Upper lobe of left lung (tissue), 4 donors: ENCODE data around the gene RYR1.
"Not testable (repeated sequence)": the region's sequence is repeated elsewhere in the genome, so short reads cannot be mapped to it uniquely, and the experiment has no call there.

Experiments
- EP300 ChIP-seq, 4 donors: sonication (generic); formaldehyde crosslinking; IDR thresholded peaks; one replicate each; pipeline ENCODE4 v1.5.1; 2017; ENCODE audit warnings: antibody characterized with exemption in 4 of 4, control low read depth in 2 of 4
- POLR2AphosphoS5 ChIP-seq, 2 donors: sonication (generic); formaldehyde crosslinking; IDR thresholded peaks; one replicate each; pipeline ENCODE4 v1.5.1; 2017; ENCODE audit warnings: antibody characterized with exemption in 2 of 2
- TF ChIP-seq, protein P1 (sequence below), 6 experiments: fragments of 450-650 bp in 4 of 6; fragments of 200-600 bp in 2 of 6; sonication (generic) in 2 of 6; IDR thresholded peaks; one replicate each; pipeline ENCODE4 v1.5.1; 2016 to 2019; ENCODE audit warnings: antibody characterized with exemption in 6 of 6

DNA sequence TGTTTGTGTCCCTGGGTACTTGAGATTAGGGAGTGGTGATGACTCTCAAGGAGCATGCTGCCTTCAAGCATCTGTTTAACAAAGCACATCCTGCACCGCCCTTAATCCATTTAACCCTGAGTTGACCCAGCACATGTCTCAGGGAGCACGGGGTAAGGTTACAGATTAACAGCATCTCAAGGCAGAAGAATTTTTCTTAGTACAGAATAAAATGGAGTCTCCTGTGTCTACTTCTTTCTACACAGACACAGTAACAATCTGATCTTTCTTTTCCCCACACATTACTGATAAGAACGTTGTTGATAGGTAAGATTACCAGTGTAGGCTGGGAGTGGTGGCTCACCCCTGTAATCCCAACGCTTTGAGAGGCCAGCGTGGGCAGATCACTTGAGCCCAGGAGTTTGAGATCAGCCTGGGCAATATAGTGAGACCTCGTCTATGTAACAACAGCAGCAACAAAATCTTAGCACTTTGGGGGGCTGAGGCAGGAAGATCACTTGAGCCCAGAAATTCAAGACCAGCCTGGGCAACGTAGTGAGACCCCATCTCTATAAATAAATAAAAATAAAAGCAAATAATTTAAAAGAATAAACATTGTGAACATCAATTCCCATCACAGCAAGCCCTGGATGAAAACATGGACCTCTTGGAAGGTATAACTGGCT is 198.5 kb downstream of the RYR1 start:
- TF ChIP-seq EP300, POLR2AphosphoS5 (IDR thresholded peaks at IDR 0.05): not testable (repeated sequence)
- TF ChIP-seq, protein P1, sequence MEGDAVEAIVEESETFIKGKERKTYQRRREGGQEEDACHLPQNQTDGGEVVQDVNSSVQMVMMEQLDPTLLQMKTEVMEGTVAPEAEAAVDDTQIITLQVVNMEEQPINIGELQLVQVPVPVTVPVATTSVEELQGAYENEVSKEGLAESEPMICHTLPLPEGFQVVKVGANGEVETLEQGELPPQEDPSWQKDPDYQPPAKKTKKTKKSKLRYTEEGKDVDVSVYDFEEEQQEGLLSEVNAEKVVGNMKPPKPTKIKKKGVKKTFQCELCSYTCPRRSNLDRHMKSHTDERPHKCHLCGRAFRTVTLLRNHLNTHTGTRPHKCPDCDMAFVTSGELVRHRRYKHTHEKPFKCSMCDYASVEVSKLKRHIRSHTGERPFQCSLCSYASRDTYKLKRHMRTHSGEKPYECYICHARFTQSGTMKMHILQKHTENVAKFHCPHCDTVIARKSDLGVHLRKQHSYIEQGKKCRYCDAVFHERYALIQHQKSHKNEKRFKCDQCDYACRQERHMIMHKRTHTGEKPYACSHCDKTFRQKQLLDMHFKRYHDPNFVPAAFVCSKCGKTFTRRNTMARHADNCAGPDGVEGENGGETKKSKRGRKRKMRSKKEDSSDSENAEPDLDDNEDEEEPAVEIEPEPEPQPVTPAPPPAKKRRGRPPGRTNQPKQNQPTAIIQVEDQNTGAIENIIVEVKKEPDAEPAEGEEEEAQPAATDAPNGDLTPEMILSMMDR (IDR thresholded peaks at IDR 0.05): not testable (repeated sequence)
